Stimulated activated CD4-positive, alpha-beta T cell treated with anti-CD3 and anti-CD28 coated beads, Interleukin-15, amount 100 ng/mL, for 24 hours (primary cell): ENCODE data around the gene CA7.

ENCODE experiments used
- DNase-seq: peaks from one replicate; pipeline ENCODE4 v3.0.0-alpha.2; 2020

The CA7 gene

GRCh38 chr16:66899310-66899944, 55.2 kb downstream of the CA7 start:
- DNase-seq = no peak

GRCh38 chr16:66899945-66900710, 55.9 kb downstream of the CA7 start:
- no peak for DNase-seq

- no peak for DNase-seq
Measured at GRCh38 chr16:66900721-66901441, 56.7 kb downstream of the CA7 start.

GRCh38 chr16:66901626-66902025, 57.4 kb downstream of the CA7 start:
- no peak for DNase-seq

GRCh38 chr16:66902648-66903543, 58.7 kb downstream of the CA7 start:
- no peak for DNase-seq
